GM12878 (cell line): ENCODE results near the gene HECTD4. TPM values are rescaled to one million over a fixed set of nuclear protein-coding genes. Genes with fewer than 3 reads are reported as not detected.

Experiments
- ATAC-seq: fragments of 200-7000 bp; cut with Tn5 transposase; 3 replicates; pipeline ENCODE4 v1.9.1; 2020; ENCODE audit warnings: mild to moderate bottlenecking, moderate library complexity
- BruUV-seq: library from RNA; stranded (reverse); fragments of 400-500 nt; replicated peaks from 2 replicates; lab custom pipeline; 2021; lab: Mats Ljungman, UMichigan
- CTCF ChIA-PET: fragments of 300-600 bp; sonication (Branson Sonifier 250); formaldehyde crosslinking; extraction: SDS; loops from one replicate; lab custom pipeline; 2021; ENCODE audit warnings: inconsistent platforms; lab: Yijun Ruan, JAX
- POLR2A ChIA-PET: fragments of 350-600 bp; formaldehyde crosslinking; extraction: SDS; loops from one replicate; lab custom pipeline; 2021; ENCODE audit warnings: inconsistent platforms; lab: Charles Lee
- RAD21 ChIA-PET: fragments of 300-600 bp; sonication (Branson Sonifier 250); formaldehyde crosslinking; loops from one replicate; lab custom pipeline; 2023; ENCODE audit warnings: antibody characterized with exemption; ENCODE audit not compliant: unreplicated experiment; lab: Charles Lee
- SMC1A ChIA-PET: fragments of 300-600 bp; sonication (Branson Sonifier 250); formaldehyde crosslinking; loops from one replicate; lab custom pipeline; 2023; ENCODE audit not compliant: unreplicated experiment, uncharacterized antibody; lab: Charles Lee
- DNase-seq: peaks from one replicate; pipeline ENCODE4 v3.0.0-alpha.2; 2011; ENCODE audit warnings: low read depth, low spot score
- FAIRE-seq: peaks from 3 replicates; lab custom pipeline; 2011; peaks lifted over from hg19 to GRCh38; lab: Jason Lieb, UNC
- H2AFZ ChIP-seq: 2 replicates; pipeline ENCODE4 v1.6.0; 2011; ENCODE audit warnings: low read depth, low read length, control low read depth; ENCODE audit not compliant: control insufficient read depth
- H3K27ac ChIP-seq: 2 replicates; pipeline ENCODE4 v1.5.1; 2011; ENCODE audit warnings: control low read depth; ENCODE audit not compliant: control insufficient read depth, insufficient read depth
- H3K27me3 ChIP-seq, 2 experiments: replicated peaks in 1 of 2; 2 replicates each; pipeline versions ENCODE4 v1.6.0 to v1.6.1; 2011; ENCODE audit warnings: low read length in 1 of 2; ENCODE audit not compliant: control insufficient read depth in 2 of 2, insufficient read depth in 2 of 2
- H3K36me3 ChIP-seq, 2 experiments: 2 replicates each; pipeline ENCODE4 v1.5.1; 2011; ENCODE audit warnings: low read length in 1 of 2; ENCODE audit not compliant: control insufficient read depth in 2 of 2, insufficient read depth in 2 of 2
- H3K4me1 ChIP-seq: 2 replicates; pipeline ENCODE4 v1.6.1; 2011; ENCODE audit warnings: mild to moderate bottlenecking, low read length, moderate library complexity, mixed read lengths; ENCODE audit not compliant: control insufficient read depth, insufficient read depth
- H3K4me2 ChIP-seq: 2 replicates; pipeline ENCODE4 v1.6.0; 2011; ENCODE audit warnings: control low read depth; ENCODE audit not compliant: control insufficient read depth, insufficient read depth
- H3K4me3 ChIP-seq: fragments of 200-600 bp; sonication (generic); 2 replicates; pipeline ENCODE4 v1.5.1; 2016
- H3K79me2 ChIP-seq: 2 replicates; pipeline ENCODE4 v1.6.0; 2011; ENCODE audit warnings: low read length; ENCODE audit not compliant: control insufficient read depth, insufficient read depth
- H3K9ac ChIP-seq: 2 replicates; pipeline ENCODE4 v1.8.0; 2011; ENCODE audit warnings: low read length, control low read depth, mixed read lengths; ENCODE audit not compliant: control insufficient read depth, insufficient read depth
- H3K9me3 ChIP-seq: replicated peaks from 3 replicates; pipeline ENCODE4 v1.5.1; 2011; ENCODE audit warnings: mild to moderate bottlenecking, low read length; ENCODE audit not compliant: control insufficient read depth, insufficient read depth
- H4K20me1 ChIP-seq: 2 replicates; pipeline ENCODE4 v1.6.0; 2011; ENCODE audit not compliant: control insufficient read depth, insufficient read depth
- SPI1 ChIP-seq: IDR thresholded peaks from 2 replicates; pipeline ENCODE4 v1.6.1; 2011; ENCODE audit warnings: low read depth, mild to moderate bottlenecking, low read length, moderate library complexity, borderline replicate concordance; ENCODE audit not compliant: insufficient read depth
- SUZ12 ChIP-seq: fragments of 200-600 bp; sonication (generic); IDR thresholded peaks from one replicate; pipeline ENCODE4 v1.6.1; 2018; ENCODE audit warnings: antibody characterized with exemption, mild to moderate bottlenecking; ENCODE audit not compliant: unreplicated experiment
- in situ Hi-C: fragments of 300-500 bp; cut with MboI; formaldehyde crosslinking; loops from 9 replicates; pipeline ENCODE4 v1.14.3; 2018; ENCODE audit warnings: mixed read lengths
- intact Hi-C: fragments of 100-400 bp; cut with micrococcal nuclease; formaldehyde crosslinking; loops from one replicate; pipeline ENCODE4 v1.14.2; 2022; ENCODE audit not compliant: unreplicated experiment
- polyA plus RNA-seq, 11 experiments: library from polyadenylated mRNA; depleted of rRNA in 4 of 11; unstranded in 6 of 11; stranded (reverse) in 5 of 11; fragments of >200 nt; fragmentation: Nextera tagmentation in 4 of 11; fragmentation: Illumina TruSeq in 1 of 11; extraction: Ambion mirVana in 4 of 11; extraction: Trizol in 1 of 11; gene quantifications; 1 replicate in 1 of 11; 2 replicates in 10 of 11; pipeline versions ENCODE4 v1.2.1 to v1.2.3, GENCODE V29; 2011 to 2016; ENCODE audit warnings: inconsistent platforms in 2 of 11, missing spikeins in 2 of 11, low read depth in 1 of 11
- total RNA-seq, 4 experiments: library from RNA; depleted of rRNA in 3 of 4; stranded (reverse); fragments of >200 nt in 3 of 4; fragmentation: Illumina TruSeq in 1 of 4; extraction: Trizol in 1 of 4; gene quantifications; 2 replicates each; pipeline versions ENCODE4 v1.2.1 to v1.2.3, GENCODE V29; 2013 to 2021
- TF ChIP-seq, protein P1 (sequence below): fragments of 450-650 bp; formaldehyde crosslinking; IDR thresholded peaks from 2 replicates; pipeline ENCODE4 v1.5.0; 2022; ENCODE audit warnings: mild to moderate bottlenecking, missing genetic modification characterization
- TF ChIP-seq, protein P2 (sequence below): fragments of 450-650 bp; IDR thresholded peaks from 2 replicates; pipeline ENCODE4 v1.6.1; 2017; ENCODE audit warnings: mild to moderate bottlenecking, moderate library complexity

The HECTD4 gene
- total and polyA plus RNA-seq, 10 of the 15 experiments (the other 5 are each of a cell fraction or from before 2014, with no cell fraction given), result 5.8 to 43.9 (median 17.9) TPM

DNA sequence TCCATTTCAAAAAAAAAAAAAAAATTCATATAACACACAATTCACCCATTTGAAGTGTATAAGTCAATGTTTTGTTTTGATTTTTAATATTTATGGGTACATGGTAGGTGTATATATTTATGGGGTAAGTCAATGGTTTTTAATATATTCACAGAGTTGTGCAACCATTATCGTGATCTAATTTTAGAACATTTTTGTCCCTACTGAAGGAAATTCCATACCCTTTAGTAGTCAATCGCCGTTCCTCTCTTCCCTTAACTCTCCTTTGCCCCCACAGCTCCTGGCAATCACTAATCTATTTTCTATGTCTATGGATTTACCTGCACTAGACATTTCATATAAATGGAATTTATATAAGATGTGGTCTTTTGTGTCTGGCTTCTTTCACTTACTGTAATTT, 164.1 kb downstream of the HECTD4 start (continued):
- TF ChIP-seq, protein P1, sequence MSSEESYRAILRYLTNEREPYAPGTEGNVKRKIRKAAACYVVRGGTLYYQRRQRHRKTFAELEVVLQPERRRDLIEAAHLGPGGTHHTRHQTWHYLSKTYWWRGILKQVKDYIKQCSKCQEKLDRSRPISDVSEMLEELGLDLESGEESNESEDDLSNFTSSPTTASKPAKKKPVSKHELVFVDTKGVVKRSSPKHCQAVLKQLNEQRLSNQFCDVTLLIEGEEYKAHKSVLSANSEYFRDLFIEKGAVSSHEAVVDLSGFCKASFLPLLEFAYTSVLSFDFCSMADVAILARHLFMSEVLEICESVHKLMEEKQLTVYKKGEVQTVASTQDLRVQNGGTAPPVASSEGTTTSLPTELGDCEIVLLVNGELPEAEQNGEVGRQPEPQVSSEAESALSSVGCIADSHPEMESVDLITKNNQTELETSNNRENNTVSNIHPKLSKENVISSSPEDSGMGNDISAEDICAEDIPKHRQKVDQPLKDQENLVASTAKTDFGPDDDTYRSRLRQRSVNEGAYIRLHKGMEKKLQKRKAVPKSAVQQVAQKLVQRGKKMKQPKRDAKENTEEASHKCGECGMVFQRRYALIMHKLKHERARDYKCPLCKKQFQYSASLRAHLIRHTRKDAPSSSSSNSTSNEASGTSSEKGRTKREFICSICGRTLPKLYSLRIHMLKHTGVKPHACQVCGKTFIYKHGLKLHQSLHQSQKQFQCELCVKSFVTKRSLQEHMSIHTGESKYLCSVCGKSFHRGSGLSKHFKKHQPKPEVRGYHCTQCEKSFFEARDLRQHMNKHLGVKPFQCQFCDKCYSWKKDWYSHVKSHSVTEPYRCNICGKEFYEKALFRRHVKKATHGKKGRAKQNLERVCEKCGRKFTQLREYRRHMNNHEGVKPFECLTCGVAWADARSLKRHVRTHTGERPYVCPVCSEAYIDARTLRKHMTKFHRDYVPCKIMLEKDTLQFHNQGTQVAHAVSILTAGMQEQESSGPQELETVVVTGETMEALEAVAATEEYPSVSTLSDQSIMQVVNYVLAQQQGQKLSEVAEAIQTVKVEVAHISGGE (CRISPR knock-in tag), result no peak
- TF ChIP-seq, protein P2, sequence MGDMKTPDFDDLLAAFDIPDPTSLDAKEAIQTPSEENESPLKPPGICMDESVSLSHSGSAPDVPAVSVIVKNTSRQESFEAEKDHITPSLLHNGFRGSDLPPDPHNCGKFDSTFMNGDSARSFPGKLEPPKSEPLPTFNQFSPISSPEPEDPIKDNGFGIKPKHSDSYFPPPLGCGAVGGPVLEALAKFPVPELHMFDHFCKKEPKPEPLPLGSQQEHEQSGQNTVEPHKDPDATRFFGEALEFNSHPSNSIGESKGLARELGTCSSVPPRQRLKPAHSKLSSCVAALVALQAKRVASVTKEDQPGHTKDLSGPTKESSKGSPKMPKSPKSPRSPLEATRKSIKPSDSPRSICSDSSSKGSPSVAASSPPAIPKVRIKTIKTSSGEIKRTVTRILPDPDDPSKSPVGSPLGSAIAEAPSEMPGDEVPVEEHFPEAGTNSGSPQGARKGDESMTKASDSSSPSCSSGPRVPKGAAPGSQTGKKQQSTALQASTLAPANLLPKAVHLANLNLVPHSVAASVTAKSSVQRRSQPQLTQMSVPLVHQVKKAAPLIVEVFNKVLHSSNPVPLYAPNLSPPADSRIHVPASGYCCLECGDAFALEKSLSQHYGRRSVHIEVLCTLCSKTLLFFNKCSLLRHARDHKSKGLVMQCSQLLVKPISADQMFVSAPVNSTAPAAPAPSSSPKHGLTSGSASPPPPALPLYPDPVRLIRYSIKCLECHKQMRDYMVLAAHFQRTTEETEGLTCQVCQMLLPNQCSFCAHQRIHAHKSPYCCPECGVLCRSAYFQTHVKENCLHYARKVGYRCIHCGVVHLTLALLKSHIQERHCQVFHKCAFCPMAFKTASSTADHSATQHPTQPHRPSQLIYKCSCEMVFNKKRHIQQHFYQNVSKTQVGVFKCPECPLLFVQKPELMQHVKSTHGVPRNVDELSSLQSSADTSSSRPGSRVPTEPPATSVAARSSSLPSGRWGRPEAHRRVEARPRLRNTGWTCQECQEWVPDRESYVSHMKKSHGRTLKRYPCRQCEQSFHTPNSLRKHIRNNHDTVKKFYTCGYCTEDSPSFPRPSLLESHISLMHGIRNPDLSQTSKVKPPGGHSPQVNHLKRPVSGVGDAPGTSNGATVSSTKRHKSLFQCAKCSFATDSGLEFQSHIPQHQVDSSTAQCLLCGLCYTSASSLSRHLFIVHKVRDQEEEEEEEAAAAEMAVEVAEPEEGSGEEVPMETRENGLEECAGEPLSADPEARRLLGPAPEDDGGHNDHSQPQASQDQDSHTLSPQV, result no peak

DNA sequence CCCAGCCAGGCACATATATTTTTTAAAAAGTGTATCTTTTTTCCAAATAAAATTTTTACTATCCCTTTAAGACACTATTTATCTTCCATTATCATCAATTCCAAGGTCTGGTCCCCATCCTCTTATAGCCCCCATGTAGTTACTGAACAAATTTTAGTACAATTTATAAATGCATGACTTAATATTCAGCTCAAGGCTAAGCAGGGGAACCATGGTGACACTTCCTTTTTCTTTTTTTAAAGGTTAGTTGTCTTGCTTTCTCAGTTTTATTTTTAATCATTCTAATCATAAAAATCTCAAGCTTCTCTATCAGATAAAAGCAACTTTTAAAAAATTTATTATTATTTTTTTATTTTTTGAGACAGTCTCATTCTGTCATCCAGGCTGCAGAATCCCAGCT, 164.6 kb downstream of the HECTD4 start:
- CTCF ChIA-PET, result interaction anchor here (1.0 to 1.4 kb wide), 4 partner anchors 14 to 93 kb away, joined by 3 to 5 read pairs (median 3); no protein-coding TSS in a partner anchor
- SMC1A ChIA-PET, result interaction anchor here (0.8 to 1.5 kb wide), 3 partner anchors 19 to 61 kb away, joined by 3 to 6 read pairs (median 3); no protein-coding TSS in a partner anchor
- BruUV-seq, result no TSS peak
- no peak overlapping the region for H3K4me3 ChIP-seq
- no peak overlapping the region; the same call in 1 of the 2 replicates for H3K27ac ChIP-seq
- no peaks in the 10 kb centered on the region for H4K20me1 ChIP-seq
- POLR2A ChIA-PET, result no interaction called here
- DNase-seq, result no peak
- H3K36me3 ChIP-seq, result peaks cover 2 to 18% of the 10 kb centered on the region in 2 experiments
- FAIRE-seq, result no peak
- intact Hi-C loops (no loop called here), in situ Hi-C loops (no loop called here)
- no peak overlapping the region for H3K4me2 ChIP-seq
- no peak for ATAC-seq
- no peaks in the 10 kb centered on the region for H3K9me3 ChIP-seq
- H3K79me2 ChIP-seq, result no peaks in the 10 kb centered on the region
- RAD21 ChIA-PET, result interaction anchor here (0.6 to 1.4 kb wide), 2 partner anchors 9 to 223 kb away, joined by 3 read pairs; no protein-coding TSS in a partner anchor
- TF ChIP-seq SPI1 (0 out of 2 replicates have a peak, but pooled peaks have one; percentile 10), SUZ12 (no peak)
- no peaks in the 10 kb centered on the region for H3K27me3 ChIP-seq
- H2AFZ ChIP-seq, result no peak overlapping the region
- peaks cover 20% of the 10 kb centered on the region for H3K4me1 ChIP-seq
- H3K9ac ChIP-seq, result no peak overlapping the region
